Stimulated activated CD8-positive, alpha-beta memory T cell treated with anti-CD3 and anti-CD28 coated beads, Interleukin-15, amount 100 ng/mL, for 24 hours (primary cell): Measurements from ENCODE around the gene LRCH3.
"Not testable (repeated sequence)": the region's sequence is repeated elsewhere in the genome, so short reads cannot be mapped to it uniquely, and the experiment has no call there.

Source experiments
- DNase-seq: peaks from one replicate; pipeline ENCODE4 v3.0.0-alpha.2; 2020; ENCODE audit warnings: low read depth

The LRCH3 gene

GRCh38 chr3:197886052-197886451 lies 95.0 kb downstream of the LRCH3 start:
- DNase-seq: not testable (repeated sequence)

- not testable (repeated sequence) for DNase-seq
These were observed 96.5 kb downstream of the LRCH3 start for GRCh38 chr3:197887430-197888053.

GRCh38 chr3:197888511-197888910 lies 97.5 kb downstream of the LRCH3 start:
- DNase-seq: no peak

- no peak for DNase-seq
These were observed 98.3 kb downstream of the LRCH3 start for GRCh38 chr3:197889204-197889930.

GRCh38 chr3:197890693-197891092 lies 99.6 kb downstream of the LRCH3 start:
- no peak for DNase-seq

- no peak for DNase-seq
These were observed 101.1 kb downstream of the LRCH3 start for GRCh38 chr3:197892162-197892561.

- no peak for DNase-seq
These were observed 105.4 kb downstream of the LRCH3 start for GRCh38 chr3:197896421-197896820.

- DNase-seq: no peak
These were observed 108.9 kb downstream of the LRCH3 start for GRCh38 chr3:197899833-197900478.

GRCh38 chr3:197901626-197902025 lies 110.6 kb downstream of the LRCH3 start:
- no peak for DNase-seq

- peak; percentile 58 for DNase-seq
These were observed 115.2 kb downstream of the LRCH3 start for GRCh38 chr3:197906023-197906849.

GRCh38 chr3:197906850-197907187 lies 115.8 kb downstream of the LRCH3 start:
- no peak for DNase-seq

GRCh38 chr3:197907196-197907595 lies 116.1 kb downstream of the LRCH3 start:
- no peak for DNase-seq

- not testable (repeated sequence) for DNase-seq
These were observed 117.5 kb downstream of the LRCH3 start for GRCh38 chr3:197908550-197908949.

- DNase-seq: no peak
These were observed 118.1 kb downstream of the LRCH3 start for GRCh38 chr3:197908957-197909701.

- no peak for DNase-seq
These were observed 121.9 kb downstream of the LRCH3 start for GRCh38 chr3:197912741-197913476.

- no peak for DNase-seq
These were observed 122.8 kb downstream of the LRCH3 start for GRCh38 chr3:197913641-197914380.

- DNase-seq: not testable (repeated sequence)
These were observed 130.6 kb downstream of the LRCH3 start for GRCh38 chr3:197921429-197922275.

- DNase-seq: no peak
These were observed 135.4 kb downstream of the LRCH3 start for GRCh38 chr3:197926418-197926817.

- not testable (repeated sequence) for DNase-seq
These were observed 136.5 kb downstream of the LRCH3 start for GRCh38 chr3:197927578-197927977.
